ENCODE measurements around the gene MLLT1. TPM values are rescaled to one million over a fixed set of nuclear protein-coding genes. Genes with fewer than 3 reads are reported as not detected.

Gene MLLT1
- total RNA-seq, 1 experiment from 2014 or later = 55.0 TPM

GRCh38 chr19:6164906-6165531 is 114.8 kb downstream of the MLLT1 start:
- Histone ChIP-seq H3K9me3 (ENCODE audit: control insufficient read depth in 1 of 2, insufficient read depth in 1 of 2, low read depth in 1 of 2, low read length in 2 of 2) (no peaks in the 10 kb centered on the region), H3K79me2 (ENCODE audit: insufficient read depth, low read length) (no peaks in the 10 kb centered on the region), H3K9ac (ENCODE audit: low read length) (no peak overlapping the region), H3K4me1 (ENCODE audit: control insufficient read depth in 1 of 2, insufficient read depth in 2 of 2, low read length in 2 of 2) (peaks cover 5 to 15% of the 10 kb centered on the region in 2 experiments; a peak in 3 of 4 replicates), H3K4me3 (replicated peaks in 1 of 2; ENCODE audit: low read depth in 1 of 2, low read length in 2 of 2) (no peak overlapping the region), H3K36me3 (ENCODE audit: control insufficient read depth in 1 of 2, insufficient read depth in 2 of 2, low read length in 2 of 2) (no peaks in the 10 kb centered on the region), H3K27me3 (ENCODE audit: insufficient read depth, low read length) (no peaks in the 10 kb centered on the region), H3K9me2 (ENCODE audit: insufficient read depth) (no peaks in the 10 kb centered on the region), H3K4me2 (ENCODE audit: low read length) (no peak overlapping the region), H3K27ac (ENCODE audit: low read depth, low read length) (no peak overlapping the region), H2AFZ (ENCODE audit: low read depth, low read length, poor library complexity, severe bottlenecking) (no peak overlapping the region), H4K20me1 (ENCODE audit: insufficient read depth) (no peaks in the 10 kb centered on the region)
- ChIA-PET POLR2A (no interaction called here), RAD21 (ENCODE audit: low non-redundant PET in 1 of 2, low total read pairs in 2 of 2, uncharacterized antibody in 2 of 2, unreplicated experiment in 2 of 2) (no interaction called here), CTCF (no interaction called here)
- TF ChIP-seq SIN3A (IDR thresholded peaks at IDR 0.05; ENCODE audit: low read depth) (no peak), CTCF (IDR thresholded peaks at IDR 0.05 in 2 of 3, conservative IDR thresholded peaks at IDR 0.05 in 1 of 3; ENCODE audit: borderline replicate concordance in 1 of 3, insufficient read depth in 1 of 3, low read depth in 2 of 3, low read length in 2 of 3) (no peak), POLR2AphosphoS5 (IDR thresholded peaks at IDR 0.05; ENCODE audit: low read depth, low read length) (no peak), ELF1 (IDR thresholded peaks at IDR 0.05; ENCODE audit: borderline replicate concordance, low read depth) (no peak), ZBTB33 (IDR thresholded peaks at IDR 0.05; ENCODE audit: extremely low read depth, insufficient replicate concordance, low read length) (no peak), CBX3 (IDR thresholded peaks at IDR 0.05; ENCODE audit: low read depth) (no peak)
- intact Hi-C loops (cut with micrococcal nuclease) = no loop called here
- no TSS peak for BruUV-seq (replicated peaks)
- ATAC-seq = no peak
- no peak for DNase-seq (ENCODE audit: low read depth, low spot score)
